WTC11 (cell line): Measurements from ENCODE around the gene SLCO2A1. TPM values are rescaled to one million over a fixed set of nuclear protein-coding genes. Genes with fewer than 3 reads are reported as not detected.

Experiments used
- ATAC-seq: fragments of 200-7000 bp; cut with Tn5 transposase; 2 replicates; pipeline ENCODE4 v1.10.0; 2021; ENCODE audit warnings: mild to moderate bottlenecking, moderate library complexity
- CTCF ChIA-PET: fragments of 300-600 bp; sonication (Branson Sonifier 250); formaldehyde crosslinking; loops from one replicate; lab custom pipeline; 2021; ENCODE audit warnings: antibody characterized with exemption; lab: Charles Lee
- POLR2A ChIA-PET: fragments of 350-600 bp; sonication (Branson Sonifier 250); formaldehyde crosslinking; loops from one replicate; lab custom pipeline; 2021; ENCODE audit warnings: antibody characterized with exemption; lab: Charles Lee
- DNase-seq: peaks from one replicate; pipeline ENCODE4 v3.0.0; 2021; ENCODE audit warnings: low spot score
- H3K27ac Mint-ChIP-seq: 2 replicates; pipeline ENCODE4 v1.8.0; 2021; ENCODE audit warnings: mixed read lengths
- H3K27me3 Mint-ChIP-seq: 2 replicates; pipeline ENCODE4 v1.8.0; 2021; ENCODE audit warnings: low read depth, mild to moderate bottlenecking, moderate library complexity, mixed read lengths
- H3K36me3 Mint-ChIP-seq: 2 replicates; pipeline ENCODE4 v1.8.0; 2021; ENCODE audit warnings: mixed read lengths
- H3K4me1 Mint-ChIP-seq: 2 replicates; pipeline ENCODE4 v1.8.0; 2022; ENCODE audit warnings: mixed read lengths
- H3K4me3 Mint-ChIP-seq: 2 replicates; pipeline ENCODE4 v1.8.0; 2021; ENCODE audit warnings: mild to moderate bottlenecking, moderate library complexity, mixed read lengths
- H3K9me3 Mint-ChIP-seq: 2 replicates; pipeline ENCODE4 v1.8.0; 2021; ENCODE audit warnings: mixed read lengths
- CBFB ChIP-seq: sonication (generic); formaldehyde crosslinking; IDR thresholded peaks from 2 replicates; pipeline ENCODE4 v1.8.1; 2022; ENCODE audit warnings: mild to moderate bottlenecking, low read depth, missing genetic modification reagents
- ESRRA ChIP-seq: sonication (generic); formaldehyde crosslinking; IDR thresholded peaks from 2 replicates; pipeline ENCODE4 v1.8.1; 2022; ENCODE audit warnings: mild to moderate bottlenecking, missing genetic modification reagents, borderline replicate concordance
- FOXJ3 ChIP-seq: sonication (generic); formaldehyde crosslinking; IDR thresholded peaks from 2 replicates; pipeline ENCODE4 v1.9.0; 2021; ENCODE audit warnings: missing genetic modification reagents, mild to moderate bottlenecking, borderline replicate concordance
- JUN ChIP-seq: sonication (generic); formaldehyde crosslinking; IDR thresholded peaks from 2 replicates; pipeline ENCODE4 v1.8.0; 2023; ENCODE audit warnings: mild to moderate bottlenecking, missing genetic modification reagents
- MAX ChIP-seq: sonication (generic); formaldehyde crosslinking; IDR thresholded peaks from 2 replicates; pipeline ENCODE4 v1.8.0; 2022; ENCODE audit warnings: mild to moderate bottlenecking, missing genetic modification reagents
- NFE2L1 ChIP-seq: sonication (generic); formaldehyde crosslinking; IDR thresholded peaks from 2 replicates; pipeline ENCODE4 v1.8.1; 2023; ENCODE audit warnings: missing genetic modification reagents
- PRDM15 ChIP-seq: sonication (generic); formaldehyde crosslinking; IDR thresholded peaks from 2 replicates; pipeline ENCODE4 v1.8.0; 2022; ENCODE audit warnings: missing genetic modification reagents
- PREB ChIP-seq: sonication (generic); formaldehyde crosslinking; IDR thresholded peaks from 2 replicates; pipeline ENCODE4 v1.8.1; 2022; ENCODE audit warnings: mild to moderate bottlenecking, missing genetic modification reagents, moderate library complexity, borderline replicate concordance
- RORB ChIP-seq: fragments of 250-450 bp; sonication (Bioruptor Pico); IDR thresholded peaks from 2 replicates; pipeline ENCODE4 v1.9.0; 2021; ENCODE audit warnings: mild to moderate bottlenecking
- SMAD3 ChIP-seq: sonication (generic); formaldehyde crosslinking; IDR thresholded peaks from 2 replicates; pipeline ENCODE4 v1.8.0; 2022; ENCODE audit warnings: missing genetic modification reagents, mild to moderate bottlenecking, borderline replicate concordance
- SMAD4 ChIP-seq: sonication (generic); formaldehyde crosslinking; IDR thresholded peaks from 2 replicates; pipeline ENCODE4 v1.8.0; 2022; ENCODE audit warnings: mild to moderate bottlenecking, missing genetic modification reagents
- TCF7 ChIP-seq: sonication (generic); formaldehyde crosslinking; IDR thresholded peaks from 2 replicates; pipeline ENCODE4 v1.8.0; 2022; ENCODE audit warnings: mild to moderate bottlenecking, low read depth, missing genetic modification reagents, moderate library complexity
- TEAD1 ChIP-seq: sonication (generic); formaldehyde crosslinking; IDR thresholded peaks from 2 replicates; pipeline ENCODE4 v1.8.0; 2022; ENCODE audit warnings: mild to moderate bottlenecking, missing genetic modification reagents
- ZNF138 ChIP-seq: sonication (generic); formaldehyde crosslinking; conservative IDR thresholded peaks from 2 replicates; pipeline ENCODE4 v1.8.1; 2022; ENCODE audit warnings: mild to moderate bottlenecking, moderate library complexity, missing genetic modification reagents
- ZNF219 ChIP-seq: sonication (generic); formaldehyde crosslinking; IDR thresholded peaks from 2 replicates; pipeline ENCODE4 v1.8.0; 2023; ENCODE audit warnings: missing genetic modification reagents, mild to moderate bottlenecking, borderline replicate concordance
- ZNF281 ChIP-seq: sonication (generic); formaldehyde crosslinking; IDR thresholded peaks from 2 replicates; pipeline ENCODE4 v1.8.0; 2023; ENCODE audit warnings: mild to moderate bottlenecking, missing genetic modification reagents
- ZNF671 ChIP-seq: fragments of 250-450 bp; sonication (Bioruptor Pico); IDR thresholded peaks from 2 replicates; pipeline ENCODE4 v1.8.0; 2021; ENCODE audit warnings: mild to moderate bottlenecking
- total RNA-seq: library from RNA; stranded (reverse); gene quantifications from 3 replicates; pipeline ENCODE4 v1.2.3, GENCODE V29; 2021
- TF ChIP-seq, protein P1 (sequence below): sonication (generic); formaldehyde crosslinking; conservative IDR thresholded peaks from 2 replicates; pipeline ENCODE4 v1.8.1; 2023; ENCODE audit warnings: mild to moderate bottlenecking, low read depth, missing genetic modification reagents, moderate library complexity
- TF ChIP-seq, protein P2 (sequence below): fragments of 250-450 bp; sonication (Bioruptor Pico); IDR thresholded peaks from 2 replicates; pipeline ENCODE4 v1.9.0; 2021; ENCODE audit warnings: mild to moderate bottlenecking

The SLCO2A1 gene
- total RNA-seq, 1 experiment from 2014 or later: 3.3 TPM

- TF ChIP-seq, protein P1, sequence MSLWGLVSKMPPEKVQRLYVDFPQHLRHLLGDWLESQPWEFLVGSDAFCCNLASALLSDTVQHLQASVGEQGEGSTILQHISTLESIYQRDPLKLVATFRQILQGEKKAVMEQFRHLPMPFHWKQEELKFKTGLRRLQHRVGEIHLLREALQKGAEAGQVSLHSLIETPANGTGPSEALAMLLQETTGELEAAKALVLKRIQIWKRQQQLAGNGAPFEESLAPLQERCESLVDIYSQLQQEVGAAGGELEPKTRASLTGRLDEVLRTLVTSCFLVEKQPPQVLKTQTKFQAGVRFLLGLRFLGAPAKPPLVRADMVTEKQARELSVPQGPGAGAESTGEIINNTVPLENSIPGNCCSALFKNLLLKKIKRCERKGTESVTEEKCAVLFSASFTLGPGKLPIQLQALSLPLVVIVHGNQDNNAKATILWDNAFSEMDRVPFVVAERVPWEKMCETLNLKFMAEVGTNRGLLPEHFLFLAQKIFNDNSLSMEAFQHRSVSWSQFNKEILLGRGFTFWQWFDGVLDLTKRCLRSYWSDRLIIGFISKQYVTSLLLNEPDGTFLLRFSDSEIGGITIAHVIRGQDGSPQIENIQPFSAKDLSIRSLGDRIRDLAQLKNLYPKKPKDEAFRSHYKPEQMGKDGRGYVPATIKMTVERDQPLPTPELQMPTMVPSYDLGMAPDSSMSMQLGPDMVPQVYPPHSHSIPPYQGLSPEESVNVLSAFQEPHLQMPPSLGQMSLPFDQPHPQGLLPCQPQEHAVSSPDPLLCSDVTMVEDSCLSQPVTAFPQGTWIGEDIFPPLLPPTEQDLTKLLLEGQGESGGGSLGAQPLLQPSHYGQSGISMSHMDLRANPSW (CRISPR knock-in tag): no peak
- no peak for TF ChIP-seq CBFB (CRISPR knock-in tag)
- no peak for TF ChIP-seq ZNF138 (CRISPR knock-in tag)
- no peak for TF ChIP-seq JUN (CRISPR knock-in tag)
- TF ChIP-seq, protein P2, sequence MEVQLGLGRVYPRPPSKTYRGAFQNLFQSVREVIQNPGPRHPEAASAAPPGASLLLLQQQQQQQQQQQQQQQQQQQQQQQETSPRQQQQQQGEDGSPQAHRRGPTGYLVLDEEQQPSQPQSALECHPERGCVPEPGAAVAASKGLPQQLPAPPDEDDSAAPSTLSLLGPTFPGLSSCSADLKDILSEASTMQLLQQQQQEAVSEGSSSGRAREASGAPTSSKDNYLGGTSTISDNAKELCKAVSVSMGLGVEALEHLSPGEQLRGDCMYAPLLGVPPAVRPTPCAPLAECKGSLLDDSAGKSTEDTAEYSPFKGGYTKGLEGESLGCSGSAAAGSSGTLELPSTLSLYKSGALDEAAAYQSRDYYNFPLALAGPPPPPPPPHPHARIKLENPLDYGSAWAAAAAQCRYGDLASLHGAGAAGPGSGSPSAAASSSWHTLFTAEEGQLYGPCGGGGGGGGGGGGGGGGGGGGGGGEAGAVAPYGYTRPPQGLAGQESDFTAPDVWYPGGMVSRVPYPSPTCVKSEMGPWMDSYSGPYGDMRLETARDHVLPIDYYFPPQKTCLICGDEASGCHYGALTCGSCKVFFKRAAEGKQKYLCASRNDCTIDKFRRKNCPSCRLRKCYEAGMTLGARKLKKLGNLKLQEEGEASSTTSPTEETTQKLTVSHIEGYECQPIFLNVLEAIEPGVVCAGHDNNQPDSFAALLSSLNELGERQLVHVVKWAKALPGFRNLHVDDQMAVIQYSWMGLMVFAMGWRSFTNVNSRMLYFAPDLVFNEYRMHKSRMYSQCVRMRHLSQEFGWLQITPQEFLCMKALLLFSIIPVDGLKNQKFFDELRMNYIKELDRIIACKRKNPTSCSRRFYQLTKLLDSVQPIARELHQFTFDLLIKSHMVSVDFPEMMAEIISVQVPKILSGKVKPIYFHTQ (CRISPR knock-in tag): no peak
- TF ChIP-seq SMAD3 (CRISPR knock-in tag): no peak
Measured at GRCh38 chr3:134044459-134044858, 14.7 kb upstream of the SLCO2A1 start (continued).

DNA sequence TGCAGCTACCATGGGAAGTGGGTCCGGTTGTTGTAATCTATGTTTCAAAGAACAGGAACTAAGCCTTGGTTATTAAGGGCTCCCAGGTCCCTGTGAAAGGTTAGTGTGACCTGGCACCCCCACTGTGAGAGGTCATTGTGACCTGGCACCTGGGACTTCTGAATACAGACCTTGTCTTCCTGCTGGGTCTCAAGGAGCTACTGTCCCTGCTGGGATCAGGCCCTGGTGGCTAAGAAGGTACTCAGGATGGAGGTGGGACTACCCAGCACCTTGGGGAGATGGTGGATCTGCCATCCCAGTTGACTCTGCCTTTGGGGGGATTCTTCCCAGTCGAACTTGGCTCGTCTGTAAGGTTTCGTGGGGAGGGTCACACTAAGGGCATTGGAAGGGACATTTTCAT is 10.3 kb upstream of the SLCO2A1 start:
- Mint-ChIP-seq H3K9me3 (peaks cover 42% of the 10 kb centered on the region), H3K27ac (no peak overlapping the region), H3K4me3 (no peak overlapping the region), H3K36me3 (peaks cover 37% of the 10 kb centered on the region), H3K27me3 (peaks cover 15% of the 10 kb centered on the region), H3K4me1 (peaks cover 2% of the 10 kb centered on the region; the same call in 1 of the 2 replicates)
- no peak for TF ChIP-seq PREB (CRISPR knock-in tag)
- TF ChIP-seq PRDM15: no peak
- no peak for TF ChIP-seq TEAD1 (CRISPR knock-in tag)
- TF ChIP-seq ZNF219 (CRISPR knock-in tag): no peak
- TF ChIP-seq RORB (CRISPR knock-in tag): no peak
- no peak for TF ChIP-seq FOXJ3 (CRISPR knock-in tag)
- TF ChIP-seq ESRRA (CRISPR knock-in tag): no peak
- TF ChIP-seq MAX (CRISPR knock-in tag): no peak
- TF ChIP-seq ZNF671 (CRISPR knock-in tag): no peak
- no peak for TF ChIP-seq JUN (CRISPR knock-in tag)
- no peak for TF ChIP-seq TCF7 (CRISPR knock-in tag)
- TF ChIP-seq SMAD4 (CRISPR knock-in tag): no peak
- no peak for TF ChIP-seq ZNF281
- no peak for TF ChIP-seq NFE2L1 (CRISPR knock-in tag)
- DNase-seq (no peak), ATAC-seq (no peak)
- ChIA-PET POLR2A (no interaction called here), CTCF (interaction anchor here (0.6 to 1.0 kb wide), 4 partner anchors 9 to 106 kb away, joined by 3 to 4 read pairs (median 3); no protein-coding TSS in a partner anchor)
